HG02759 (cell line): ENCODE data around the gene ADORA2B.

ENCODE experiments used
- ATAC-seq: cut with Tn5 transposase; IDR thresholded peaks from one replicate; pipeline ENCODE4 v1.9.1; 2021; ENCODE audit warnings: mild to moderate bottlenecking, moderate library complexity; ENCODE audit not compliant: unreplicated experiment

Gene ADORA2B

GRCh38 chr17:15952916-15953790 is 8.2 kb downstream of the ADORA2B start:
- no peak for ATAC-seq

GRCh38 chr17:15954222-15954621 is 9.3 kb downstream of the ADORA2B start:
- ATAC-seq = no peak

GRCh38 chr17:15955793-15956541 is 11.0 kb downstream of the ADORA2B start:
- ATAC-seq = no peak

GRCh38 chr17:15957206-15957605 is 12.3 kb downstream of the ADORA2B start:
- no peak for ATAC-seq

GRCh38 chr17:15957608-15958307 is 12.8 kb downstream of the ADORA2B start:
- ATAC-seq = no peak

GRCh38 chr17:15958484-15958854 is 13.5 kb downstream of the ADORA2B start:
- no peak for ATAC-seq

GRCh38 chr17:15963670-15964110 is 18.8 kb downstream of the ADORA2B start:
- no peak for ATAC-seq

GRCh38 chr17:15965528-15965927 is 20.6 kb downstream of the ADORA2B start:
- no peak for ATAC-seq

- ATAC-seq = no peak
Measured at GRCh38 chr17:15966183-15966878, 21.4 kb downstream of the ADORA2B start.

- ATAC-seq = no peak
Measured at GRCh38 chr17:15966879-15967248, 21.9 kb downstream of the ADORA2B start.

- ATAC-seq = no peak
Measured at GRCh38 chr17:15967706-15968399, 22.9 kb downstream of the ADORA2B start.

- ATAC-seq = no peak
Measured at GRCh38 chr17:15969463-15969862, 24.5 kb downstream of the ADORA2B start.

- ATAC-seq = no peak
Measured at GRCh38 chr17:15970500-15970899, 25.6 kb downstream of the ADORA2B start.

- ATAC-seq = no peak
Measured at GRCh38 chr17:15971098-15971678, 26.3 kb downstream of the ADORA2B start.

GRCh38 chr17:15971882-15972281 is 27.0 kb downstream of the ADORA2B start:
- ATAC-seq = no peak

- no peak for ATAC-seq
Measured at GRCh38 chr17:15972497-15972951, 27.6 kb downstream of the ADORA2B start.

- ATAC-seq = no peak
Measured at GRCh38 chr17:15973016-15973415, 28.1 kb downstream of the ADORA2B start.

- no peak for ATAC-seq
Measured at GRCh38 chr17:15973834-15974233, 28.9 kb downstream of the ADORA2B start.

GRCh38 chr17:15977894-15978293 is 33.0 kb downstream of the ADORA2B start:
- ATAC-seq = no peak

- no peak for ATAC-seq
Measured at GRCh38 chr17:15978606-15979005, 33.7 kb downstream of the ADORA2B start.
